Coronary artery (tissue), 2 donors: ENCODE measurements around the gene RASGRP4.
"Not testable (repeated sequence)": the region's sequence is repeated elsewhere in the genome, so short reads cannot be mapped to it uniquely, and the experiment has no call there.

ENCODE experiments used
- DNase-seq: peaks from one replicate; pipeline ENCODE4 v3.0.0-alpha.2; 2017; ENCODE audit warnings: low spot score
- H3K27ac ChIP-seq, 2 donors: fragments of 200-600 bp; sonication (generic); one replicate each; pipeline ENCODE4 v1.5.1; 2016 to 2019
- H3K4me3 ChIP-seq: fragments of 200-600 bp; sonication (generic); 2 replicates; pipeline ENCODE4 v1.5.1; 2016; ENCODE audit warnings: mild to moderate bottlenecking, moderate library complexity
- CTCF ChIP-seq: fragments of 200-600 bp; sonication (generic); IDR thresholded peaks from one replicate; pipeline ENCODE4 v1.5.1; 2019; ENCODE audit warnings: antibody characterized with exemption

Gene RASGRP4

GRCh38 chr19:38412961-38413360 lies 13.1 kb downstream of the RASGRP4 start:
- no peak for DNase-seq
- H3K4me3 ChIP-seq = no peak overlapping the region
- H3K27ac ChIP-seq = no peak overlapping the region
- no peak for TF ChIP-seq CTCF

- no peak for DNase-seq
- no peak for TF ChIP-seq CTCF
- Histone ChIP-seq H3K4me3 (no peak overlapping the region), H3K27ac (no peak overlapping the region)
Measured at GRCh38 chr19:38412491-38412890, 13.5 kb downstream of the RASGRP4 start.

- not testable (repeated sequence) for H3K27ac ChIP-seq, DNase-seq, H3K4me3 ChIP-seq
Measured at GRCh38 chr19:38411898-38412297, 14.1 kb downstream of the RASGRP4 start.

- TF ChIP-seq CTCF = no peak
- DNase-seq = no peak
- no peak overlapping the region for H3K27ac ChIP-seq
- H3K4me3 ChIP-seq = no peak overlapping the region
Measured at GRCh38 chr19:38411041-38411712, 14.8 kb downstream of the RASGRP4 start.

- DNase-seq, H3K4me3 ChIP-seq: not testable (repeated sequence)
Measured at GRCh38 chr19:38410407-38410806, 15.6 kb downstream of the RASGRP4 start.

GRCh38 chr19:38409631-38410133 lies 16.3 kb downstream of the RASGRP4 start:
- DNase-seq = no peak
- no peak for TF ChIP-seq CTCF
- no peak overlapping the region for H3K27ac ChIP-seq
- H3K4me3 ChIP-seq = no peak overlapping the region

More at GRCh38 chr19:38410407-38410806, 15.6 kb downstream of the RASGRP4 start:
- H3K27ac ChIP-seq = not testable (repeated sequence)

GRCh38 chr19:38405276-38405675 lies 20.7 kb downstream of the RASGRP4 start:
- TF ChIP-seq CTCF = no peak
- H3K27ac ChIP-seq = no peak overlapping the region
- H3K4me3 ChIP-seq = no peak overlapping the region
- DNase-seq = no peak

- H3K4me3 ChIP-seq = no peak overlapping the region
- no peak for TF ChIP-seq CTCF
- H3K27ac ChIP-seq = no peak overlapping the region
- DNase-seq = no peak
Measured at GRCh38 chr19:38404858-38405257, 21.2 kb downstream of the RASGRP4 start.
